Stimulated activated CD4-positive, alpha-beta T cell treated with anti-CD3 and anti-CD28 coated beads, TNF-alpha, amount 100 ng/mL, for 48 hours (primary cell): ENCODE results near the gene FNBP1L.

ENCODE experiments used
- DNase-seq, 3 donors: peaks; one replicate each; pipeline ENCODE4 v3.0.0-alpha.2; 2020; ENCODE audit warnings: low read depth in 3 of 3

The FNBP1L gene

GRCh38 chr1:93489756-93490155 is 41.8 kb downstream of the FNBP1L start:
- DNase-seq = no peak

DNA sequence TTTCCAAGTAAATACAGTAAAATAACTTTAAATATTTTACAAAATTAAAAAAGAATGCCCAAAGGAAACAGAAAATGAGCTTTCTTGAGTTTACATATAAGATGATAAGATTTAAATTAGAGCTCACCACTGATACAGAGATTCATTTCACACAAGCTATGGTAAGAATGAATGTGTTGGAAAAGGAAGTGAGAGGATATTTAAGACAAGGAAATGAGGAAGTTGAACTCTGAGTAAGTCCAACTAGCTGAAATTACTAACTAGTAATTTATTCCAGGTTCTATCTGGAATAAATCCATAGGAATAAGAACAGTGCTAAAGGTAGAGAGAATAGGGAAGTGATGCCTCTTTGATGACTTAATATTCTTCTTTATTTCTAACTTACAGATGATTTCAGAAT is 42.4 kb downstream of the FNBP1L start:
- DNase-seq = no peak

- no peak for DNase-seq
Observed at GRCh38 chr1:93495911-93496310, 48.0 kb downstream of the FNBP1L start.

GRCh38 chr1:93496520-93496919 is 48.6 kb downstream of the FNBP1L start:
- no peak for DNase-seq

DNA sequence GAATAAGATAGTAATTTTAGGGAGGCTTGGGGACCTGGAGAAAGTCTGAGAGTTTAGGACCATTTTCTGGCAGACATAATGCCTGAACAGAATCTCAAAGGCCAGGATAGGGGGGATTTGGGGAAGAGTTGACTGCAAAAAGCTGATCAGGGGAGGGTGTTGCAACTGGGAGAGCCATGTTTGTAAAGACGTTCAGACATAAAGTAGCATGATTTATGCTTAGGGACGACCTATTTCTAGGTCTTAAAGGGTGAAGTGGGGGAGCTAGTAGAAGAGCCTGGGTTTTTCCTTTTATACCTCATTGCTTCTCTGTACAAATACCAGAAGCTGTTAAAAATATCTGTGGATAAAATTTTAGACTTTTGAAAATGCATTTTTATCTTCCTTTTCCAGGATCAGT is 51.2 kb downstream of the FNBP1L start:
- DNase-seq = no peak

DNA sequence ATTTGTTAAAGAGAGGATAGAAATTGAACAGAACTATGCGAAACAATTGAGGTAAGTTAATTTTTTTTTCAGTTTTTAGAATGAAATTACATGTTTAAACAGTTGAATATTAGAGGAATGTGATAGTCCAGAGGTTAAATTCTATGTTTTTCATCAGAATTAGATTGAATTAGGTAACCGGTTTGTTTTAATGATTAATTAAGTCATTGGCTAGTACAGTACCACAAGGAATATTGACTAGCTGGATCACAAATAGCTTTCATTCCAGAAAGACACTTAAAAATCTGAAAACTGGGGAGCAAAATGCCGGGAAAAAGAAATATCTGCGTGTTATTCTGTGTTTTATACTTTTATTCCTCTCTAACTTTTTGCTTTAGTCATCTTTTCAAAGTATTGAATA is 51.6 kb downstream of the FNBP1L start:
- no peak for DNase-seq

DNA sequence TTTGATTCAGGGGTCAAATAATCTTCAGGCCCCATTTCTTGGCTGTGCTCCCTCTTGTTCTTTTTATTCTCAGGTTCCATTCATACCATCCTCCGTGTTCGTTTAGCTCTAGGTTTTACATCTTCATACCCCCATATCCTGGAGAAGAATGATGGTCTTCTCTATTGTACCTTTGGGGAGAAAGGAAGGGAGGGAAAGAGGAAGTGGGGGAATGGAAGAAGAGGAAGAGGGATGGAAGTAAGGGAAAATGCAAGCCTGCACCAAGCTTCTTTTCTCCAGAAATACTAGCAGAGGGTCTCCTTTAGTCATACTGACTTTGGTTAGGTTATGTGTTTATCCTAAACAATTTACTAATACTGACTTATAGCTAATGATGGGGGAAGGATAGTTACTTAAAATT is 52.4 kb downstream of the FNBP1L start:
- no peak for DNase-seq

- DNase-seq = no peak
Observed at GRCh38 chr1:93501399-93501798, 53.5 kb downstream of the FNBP1L start.

- no peak for DNase-seq
Observed at GRCh38 chr1:93501829-93502369, 54.0 kb downstream of the FNBP1L start.

DNA sequence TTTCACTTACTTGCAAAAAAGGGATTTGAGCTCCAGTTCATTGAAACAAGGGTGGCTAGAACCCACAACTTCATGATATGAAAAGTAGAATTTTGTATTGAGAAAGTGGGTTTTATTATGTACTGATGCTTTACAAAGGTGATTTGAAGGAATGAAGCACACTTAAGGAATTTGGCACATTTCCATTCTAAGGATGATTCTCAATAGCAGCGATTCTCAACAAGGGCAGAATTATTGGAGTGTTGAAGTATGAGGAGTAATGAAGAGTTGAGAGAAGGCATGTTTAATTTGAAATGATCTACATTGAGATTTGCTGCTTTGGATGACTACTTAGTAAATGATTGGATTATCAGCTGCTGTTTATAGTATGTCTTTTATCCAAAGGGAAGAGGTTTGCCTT is 54.7 kb downstream of the FNBP1L start:
- no peak for DNase-seq

DNA sequence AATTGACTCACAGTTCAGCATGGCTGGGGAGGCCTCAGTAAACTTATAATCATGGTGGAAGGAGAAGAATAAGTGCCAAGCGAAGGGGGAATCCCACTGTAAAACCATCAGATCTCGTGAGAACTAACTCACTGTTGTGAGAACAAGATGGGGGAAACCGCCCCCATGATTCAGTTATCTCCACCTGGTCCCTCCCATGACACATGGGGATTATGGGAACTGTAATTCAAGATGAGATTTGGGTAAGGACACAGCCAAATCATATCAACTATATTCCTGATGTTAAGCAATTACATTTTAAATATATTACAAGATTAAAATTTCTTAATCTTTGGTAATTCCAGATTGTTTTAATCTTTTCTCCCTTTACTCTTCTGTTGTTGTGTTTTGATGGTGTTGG is 55.2 kb downstream of the FNBP1L start:
- no peak for DNase-seq

DNA sequence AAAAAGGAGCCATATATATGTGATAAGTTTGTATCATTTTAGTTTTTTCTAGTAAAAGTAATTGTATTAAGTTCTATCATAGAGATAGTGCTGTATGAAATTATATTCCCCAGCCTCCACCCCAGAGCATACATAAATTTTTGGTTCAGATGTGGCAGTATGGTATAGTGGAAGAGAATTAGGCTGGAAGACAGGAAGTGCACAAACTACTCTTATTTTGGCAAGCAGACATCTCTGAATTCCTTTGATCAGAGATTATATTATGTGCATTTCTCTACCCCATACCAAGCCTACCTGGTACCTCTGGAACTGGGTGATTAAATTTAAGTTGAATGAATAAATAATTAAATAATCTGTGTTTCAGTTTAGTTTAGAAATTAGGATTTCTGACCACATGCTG is 55.9 kb downstream of the FNBP1L start:
- DNase-seq = no peak

GRCh38 chr1:93504247-93505033 is 56.5 kb downstream of the FNBP1L start:
- no peak for DNase-seq

GRCh38 chr1:93506126-93506525 is 58.2 kb downstream of the FNBP1L start:
- DNase-seq = no peak

DNA sequence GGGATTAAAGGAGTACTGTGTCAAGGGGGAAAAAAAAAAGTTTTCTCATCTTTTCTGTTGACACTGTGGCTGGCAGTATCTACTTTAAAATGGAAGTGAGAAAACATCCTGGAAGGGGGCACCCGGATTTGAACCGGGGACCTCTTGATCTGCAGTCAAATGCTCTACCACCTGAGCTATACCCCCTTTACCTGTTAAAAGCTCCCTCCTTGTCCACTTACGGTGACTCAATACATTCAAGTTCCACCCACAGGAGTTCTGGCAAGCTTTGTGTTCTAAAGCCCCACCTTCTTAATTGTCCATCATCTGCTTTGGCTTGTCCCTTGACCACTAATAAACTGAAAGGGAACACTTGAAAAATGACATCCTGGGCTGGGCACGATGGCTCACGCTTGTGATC is 68.2 kb downstream of the FNBP1L start:
- no peak for DNase-seq

DNA sequence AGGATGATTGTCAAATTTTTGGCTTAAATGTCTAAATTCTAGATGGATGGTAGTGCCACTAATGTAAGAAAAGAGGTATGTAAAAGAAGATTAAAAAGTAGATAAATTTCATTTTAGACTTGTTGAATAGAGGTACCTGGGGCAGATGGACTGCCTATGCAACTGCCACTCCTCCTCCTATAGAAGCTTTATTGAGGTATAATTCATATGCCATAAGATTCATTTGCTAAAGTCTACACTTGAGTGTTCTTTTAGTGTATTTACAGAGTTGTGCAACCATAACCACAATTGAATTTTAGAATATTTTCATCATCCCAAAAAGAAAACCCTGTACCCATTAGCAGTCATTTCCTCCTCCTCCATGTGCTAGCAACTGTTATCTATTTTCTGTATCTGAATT is 70.6 kb downstream of the FNBP1L start:
- DNase-seq = no peak

DNA sequence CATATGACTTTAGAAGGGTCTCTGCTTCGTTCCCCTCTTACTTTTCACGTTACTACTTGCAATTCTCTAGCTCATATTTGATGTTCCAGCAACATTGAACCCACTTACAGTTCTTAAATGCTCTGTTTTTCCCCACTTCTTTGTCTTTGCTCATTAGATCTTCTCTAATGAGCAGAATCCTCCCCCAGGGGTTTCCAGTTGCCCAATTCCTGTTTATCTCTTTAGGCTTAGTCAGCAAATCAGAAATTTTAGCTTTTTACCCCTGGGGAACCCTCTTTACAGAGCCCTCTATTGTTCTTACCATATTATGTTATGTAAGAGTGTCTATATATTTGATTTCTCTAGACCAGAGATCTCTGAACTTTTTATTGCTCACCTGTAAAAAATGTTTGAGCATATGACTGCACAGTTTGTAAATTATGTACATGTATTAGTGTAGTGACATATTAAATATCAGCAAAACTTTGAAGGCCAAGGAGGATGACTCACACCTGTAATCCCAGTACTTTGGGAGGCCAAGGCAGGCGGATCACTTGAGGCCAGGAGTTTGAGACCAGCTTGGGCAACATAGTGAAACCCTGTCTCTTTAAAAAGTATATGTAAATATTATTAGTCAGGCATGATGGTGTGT is 71.4 kb downstream of the FNBP1L start:
- DNase-seq = no peak

GRCh38 chr1:93521618-93522017 is 73.7 kb downstream of the FNBP1L start:
- no peak for DNase-seq

DNA sequence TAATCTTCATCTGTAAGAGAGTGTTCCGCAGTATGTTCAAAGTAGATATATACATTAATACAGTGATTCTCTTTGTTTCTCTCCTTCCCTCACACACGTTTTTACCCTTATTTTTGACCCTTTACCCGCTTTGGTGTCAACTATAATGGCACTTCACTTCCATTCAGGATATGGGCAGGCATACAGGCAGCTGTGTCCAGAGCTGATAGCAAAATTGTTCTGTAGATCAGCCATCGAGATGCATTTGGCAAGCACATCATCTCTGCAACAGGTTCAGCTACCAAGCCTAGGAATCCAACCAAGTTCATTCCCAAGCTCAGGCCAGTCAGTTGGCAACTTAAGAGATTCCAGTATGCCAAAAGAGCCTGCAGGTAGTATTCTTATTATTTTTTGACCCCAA is 74.8 kb downstream of the FNBP1L start:
- DNase-seq = no peak

DNA sequence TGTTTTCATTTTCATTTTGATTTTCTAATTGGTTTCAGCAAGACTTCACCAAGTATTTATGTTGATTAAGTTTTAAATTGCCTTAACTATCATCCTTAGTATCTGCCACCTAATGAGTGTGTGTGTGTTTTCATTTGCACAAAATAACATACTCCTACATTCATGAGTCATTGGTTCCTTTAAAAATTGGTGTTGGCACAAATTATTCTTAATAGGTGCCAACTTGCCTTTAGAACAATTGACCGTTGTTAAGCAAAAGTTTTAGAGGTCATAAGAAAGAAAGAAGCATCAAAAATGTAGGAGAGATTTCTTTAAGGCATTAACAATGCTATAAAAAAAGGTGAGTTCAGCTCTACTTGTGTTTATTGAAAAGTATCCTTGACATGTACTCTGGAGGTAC is 77.5 kb downstream of the FNBP1L start:
- no peak for DNase-seq

- DNase-seq = no peak
Observed at GRCh38 chr1:93526431-93526830, 78.5 kb downstream of the FNBP1L start.

- DNase-seq = no peak
Observed at GRCh38 chr1:93528412-93528811, 80.5 kb downstream of the FNBP1L start.

- no peak for DNase-seq
Observed at GRCh38 chr1:93531193-93531592, 83.3 kb downstream of the FNBP1L start.
